KOPT-K1 (cell line): ENCODE data around the gene GALNT2.

ENCODE experiments used
- H3K27ac ChIP-seq: fragments of 200-600 bp; sonication (generic); 2 replicates; pipeline ENCODE4 v1.5.1; 2016; ENCODE audit warnings: antibody characterized with exemption, mild to moderate bottlenecking, low read depth, low read length; ENCODE audit not compliant: poor library complexity, severe bottlenecking
- H3K36me3 ChIP-seq: fragments of 200-600 bp; sonication (generic); 2 replicates; pipeline ENCODE4 v1.5.1; 2017; ENCODE audit warnings: antibody characterized with exemption, mild to moderate bottlenecking, low read length, moderate library complexity; ENCODE audit not compliant: insufficient read depth
- H3K9me3 ChIP-seq: fragments of 200-600 bp; sonication (generic); 2 replicates; pipeline ENCODE4 v1.5.1; 2017; ENCODE audit warnings: antibody characterized with exemption, low read length, mild to moderate bottlenecking; ENCODE audit not compliant: insufficient read depth, poor library complexity, severe bottlenecking

Gene GALNT2

GRCh38 chr1:230289350-230289644, 222.3 kb downstream of the GALNT2 start:
- no peak overlapping the region for H3K27ac ChIP-seq
- no peaks in the 10 kb centered on the region for H3K9me3 ChIP-seq
- H3K36me3 ChIP-seq: peaks cover 8% of the 10 kb centered on the region

- Histone ChIP-seq H3K9me3 (no peaks in the 10 kb centered on the region), H3K27ac (no peak overlapping the region), H3K36me3 (no peaks in the 10 kb centered on the region)
Measured at GRCh38 chr1:230291731-230292620, 224.9 kb downstream of the GALNT2 start.

- H3K9me3 ChIP-seq: no peaks in the 10 kb centered on the region
- no peaks in the 10 kb centered on the region for H3K36me3 ChIP-seq
- no peak overlapping the region for H3K27ac ChIP-seq
Measured at GRCh38 chr1:230292689-230293389, 225.8 kb downstream of the GALNT2 start.

GRCh38 chr1:230293390-230293700, 226.3 kb downstream of the GALNT2 start:
- no peaks in the 10 kb centered on the region for H3K9me3 ChIP-seq
- H3K36me3 ChIP-seq: no peaks in the 10 kb centered on the region
- no peak overlapping the region for H3K27ac ChIP-seq

GRCh38 chr1:230295367-230295766, 228.3 kb downstream of the GALNT2 start:
- Histone ChIP-seq H3K36me3 (no peaks in the 10 kb centered on the region), H3K27ac (no peak overlapping the region), H3K9me3 (no peaks in the 10 kb centered on the region)

GRCh38 chr1:230299191-230300006, 232.4 kb downstream of the GALNT2 start:
- H3K9me3 ChIP-seq: no peaks in the 10 kb centered on the region
- no peak overlapping the region for H3K27ac ChIP-seq
- H3K36me3 ChIP-seq: no peaks in the 10 kb centered on the region

- Histone ChIP-seq H3K27ac (no peak overlapping the region), H3K9me3 (no peaks in the 10 kb centered on the region), H3K36me3 (no peaks in the 10 kb centered on the region)
Measured at GRCh38 chr1:230300322-230301301, 233.6 kb downstream of the GALNT2 start.

- no peak overlapping the region for H3K27ac ChIP-seq
Measured at GRCh38 chr1:230301322-230301721, 234.3 kb downstream of the GALNT2 start.

GRCh38 chr1:230301822-230302221, 234.8 kb downstream of the GALNT2 start:
- H3K36me3 ChIP-seq: no peaks in the 10 kb centered on the region
- no peaks in the 10 kb centered on the region for H3K9me3 ChIP-seq
- H3K27ac ChIP-seq: no peak overlapping the region

More at GRCh38 chr1:230301322-230301721, 234.3 kb downstream of the GALNT2 start:
- no peaks in the 10 kb centered on the region for H3K36me3 ChIP-seq
- no peaks in the 10 kb centered on the region for H3K9me3 ChIP-seq

- H3K36me3 ChIP-seq: no peaks in the 10 kb centered on the region
- H3K27ac ChIP-seq: no peak overlapping the region
- H3K9me3 ChIP-seq: no peaks in the 10 kb centered on the region
Measured at GRCh38 chr1:230303069-230303468, 236.0 kb downstream of the GALNT2 start.

- no peaks in the 10 kb centered on the region for H3K9me3 ChIP-seq
- no peaks in the 10 kb centered on the region for H3K36me3 ChIP-seq
- H3K27ac ChIP-seq: no peak overlapping the region
Measured at GRCh38 chr1:230303822-230304221, 236.8 kb downstream of the GALNT2 start.

GRCh38 chr1:230306169-230306568, 239.1 kb downstream of the GALNT2 start:
- Histone ChIP-seq H3K36me3 (no peaks in the 10 kb centered on the region), H3K27ac (no peak overlapping the region), H3K9me3 (no peaks in the 10 kb centered on the region)

GRCh38 chr1:230307213-230307612, 240.2 kb downstream of the GALNT2 start:
- Histone ChIP-seq H3K27ac (no peak overlapping the region), H3K9me3 (no peaks in the 10 kb centered on the region), H3K36me3 (no peaks in the 10 kb centered on the region)

- Histone ChIP-seq H3K36me3 (no peaks in the 10 kb centered on the region), H3K27ac (no peak overlapping the region), H3K9me3 (no peaks in the 10 kb centered on the region)
Measured at GRCh38 chr1:230308039-230308438, 241.0 kb downstream of the GALNT2 start.
